OCI-LY1 (cell line): Measurements from ENCODE around the gene SPRING1.

Experiments used
- H2AFZ ChIP-seq: fragments of 200-600 bp; sonication (generic), shearing (Covaris generic); 2 replicates; pipeline ENCODE4 v1.6.0; 2014; ENCODE audit warnings: antibody characterized with exemption, mild to moderate bottlenecking, low read length
- H3F3A ChIP-seq: fragments of 200-600 bp; sonication (generic), shearing (Covaris generic); 2 replicates; pipeline ENCODE4 v1.6.0; 2014; ENCODE audit warnings: mild to moderate bottlenecking, antibody characterized with exemption, low read length, moderate library complexity; ENCODE audit not compliant: insufficient read depth
- H3K27ac ChIP-seq: fragments of 200-600 bp; sonication (generic); 2 replicates; pipeline ENCODE4 v1.5.1; 2014; ENCODE audit warnings: low read length, mixed run types, mild to moderate bottlenecking, low read depth; ENCODE audit not compliant: poor library complexity, severe bottlenecking
- H3K27me3 ChIP-seq: fragments of 200-600 bp; sonication (generic); 2 replicates; pipeline ENCODE4 v1.6.0; 2014; ENCODE audit warnings: antibody characterized with exemption, mild to moderate bottlenecking, low read length, moderate library complexity; ENCODE audit not compliant: insufficient read depth
- H3K36me3 ChIP-seq: fragments of 200-600 bp; sonication (generic); 2 replicates; pipeline ENCODE4 v1.6.1; 2014; ENCODE audit warnings: mild to moderate bottlenecking, antibody characterized with exemption, low read length, moderate library complexity, mixed read lengths; ENCODE audit not compliant: insufficient read depth
- H3K4me1 ChIP-seq: fragments of 200-600 bp; sonication (generic); 2 replicates; pipeline ENCODE4 v1.5.1; 2014; ENCODE audit warnings: mild to moderate bottlenecking, low read length, moderate library complexity; ENCODE audit not compliant: insufficient read depth, severe bottlenecking
- H3K4me2 ChIP-seq: fragments of 200-600 bp; sonication (generic), shearing (Covaris generic); 2 replicates; pipeline ENCODE4 v1.6.1; 2014; ENCODE audit warnings: low read length
- H3K4me3 ChIP-seq: fragments of 200-600 bp; sonication (generic); 2 replicates; pipeline ENCODE4 v1.5.1; 2014; ENCODE audit warnings: low read length, low read depth, mild to moderate bottlenecking, mixed read lengths; ENCODE audit not compliant: poor library complexity, severe bottlenecking
- H3K79me2 ChIP-seq: fragments of 200-600 bp; shearing (Covaris generic); 2 replicates; pipeline ENCODE4 v1.6.1; 2016; ENCODE audit warnings: mixed run types, low read length, mixed read lengths; ENCODE audit not compliant: insufficient read depth
- H3K9ac ChIP-seq: fragments of 200-600 bp; sonication (generic), shearing (Covaris generic); 2 replicates; pipeline ENCODE4 v1.6.1; 2014; ENCODE audit warnings: mild to moderate bottlenecking, low read length, mixed read lengths
- H3K9me2 ChIP-seq: fragments of 200-600 bp; sonication (generic), shearing (Covaris generic); 2 replicates; pipeline ENCODE4 v1.6.1; 2014; ENCODE audit warnings: low read depth, mild to moderate bottlenecking, low read length, mixed read lengths
- H3K9me3 ChIP-seq: fragments of 200-600 bp; shearing (Covaris generic); 2 replicates; pipeline ENCODE4 v1.6.1; 2014; ENCODE audit warnings: low read length, mixed read lengths
- H4K20me1 ChIP-seq: fragments of 200-600 bp; sonication (generic), shearing (Covaris generic); 2 replicates; pipeline ENCODE4 v1.6.0; 2016; ENCODE audit warnings: mild to moderate bottlenecking, low read length; ENCODE audit not compliant: insufficient read depth
- CTCF ChIP-seq: fragments of 200-600 bp; sonication (generic), shearing (Covaris generic); IDR thresholded peaks from 2 replicates; pipeline ENCODE4 v1.5.1; 2017; ENCODE audit warnings: mild to moderate bottlenecking, antibody characterized with exemption, low read length, moderate library complexity, mixed read lengths
- EZH2 ChIP-seq: fragments of 200-600 bp; sonication (generic), shearing (Covaris generic); IDR thresholded peaks from 2 replicates; pipeline ENCODE4 v1.8.0; 2017; ENCODE audit warnings: borderline replicate concordance, mixed run types, mild to moderate bottlenecking, antibody characterized with exemption, low read length, moderate library complexity, mixed read lengths

The SPRING1 gene

GRCh38 chr12:116735084-116735483 lies 2.8 kb downstream of the SPRING1 start:
- no peak overlapping the region for H3K4me3 ChIP-seq
- peak overlapping the region; percentile 93; the same call in 1 of the 2 replicates for H3K4me2 ChIP-seq
- H3K27me3 ChIP-seq, result no peaks in the 10 kb centered on the region
- no peaks in the 10 kb centered on the region for H3K9me2 ChIP-seq
- peaks cover 63% of the 10 kb centered on the region for H3K36me3 ChIP-seq
- peaks cover 72% of the 10 kb centered on the region for H3K79me2 ChIP-seq
- TF ChIP-seq CTCF (no peak), EZH2 (no peak)
- H3F3A ChIP-seq, result no peaks in the 10 kb centered on the region
- no peaks in the 10 kb centered on the region for H4K20me1 ChIP-seq
- H3K9ac ChIP-seq, result no peak overlapping the region; the same call in 1 of the 2 replicates
- no peak overlapping the region for H2AFZ ChIP-seq
- peaks cover 59% of the 10 kb centered on the region for H3K4me1 ChIP-seq
- no peak overlapping the region for H3K27ac ChIP-seq
- no peaks in the 10 kb centered on the region for H3K9me3 ChIP-seq

DNA sequence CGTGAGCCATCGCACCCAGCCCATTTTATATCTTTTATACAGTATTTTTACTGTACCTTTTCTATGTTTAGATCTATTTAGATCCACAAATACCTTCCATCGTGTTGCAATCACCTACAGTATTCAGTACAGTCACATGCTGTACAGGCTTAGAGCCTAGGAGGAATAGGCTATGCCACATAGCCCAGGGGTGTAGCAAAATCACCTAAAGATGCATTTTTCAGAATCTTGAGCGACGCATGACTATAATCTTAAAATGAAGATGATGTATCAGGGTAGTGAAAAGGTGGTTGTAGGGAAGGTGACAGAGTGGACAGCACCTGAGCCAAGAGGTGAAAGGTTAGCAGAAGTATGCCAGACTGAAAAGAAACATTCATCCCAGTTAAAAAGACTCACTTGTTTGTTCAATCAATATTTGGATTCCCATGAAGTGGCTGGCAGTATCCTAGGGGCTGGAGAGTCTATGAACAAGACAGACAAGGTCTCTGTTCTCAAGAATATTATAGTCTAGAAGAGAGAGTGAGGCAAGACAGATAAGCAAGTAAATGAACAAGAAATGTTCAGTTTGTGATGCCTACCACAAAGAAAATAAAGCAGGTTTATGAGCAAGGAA lies 3.6 kb downstream of the SPRING1 start:
- no peaks in the 10 kb centered on the region for H3K27me3 ChIP-seq
- H3K9me2 ChIP-seq, result no peaks in the 10 kb centered on the region
- H3F3A ChIP-seq, result no peaks in the 10 kb centered on the region
- H2AFZ ChIP-seq, result no peak overlapping the region
- no peak for TF ChIP-seq EZH2
- TF ChIP-seq CTCF, result no peak
- peaks cover 76% of the 10 kb centered on the region for H3K79me2 ChIP-seq
- H3K9ac ChIP-seq, result no peak overlapping the region
- no peaks in the 10 kb centered on the region for H3K9me3 ChIP-seq
- H3K4me2 ChIP-seq, result peak overlapping the region; percentile 93; the same call in 1 of the 2 replicates
- H3K36me3 ChIP-seq, result peaks cover 66% of the 10 kb centered on the region
- peaks cover 58% of the 10 kb centered on the region for H3K4me1 ChIP-seq
- no peak overlapping the region for H3K4me3 ChIP-seq
- no peaks in the 10 kb centered on the region for H4K20me1 ChIP-seq
- no peak overlapping the region for H3K27ac ChIP-seq

DNA sequence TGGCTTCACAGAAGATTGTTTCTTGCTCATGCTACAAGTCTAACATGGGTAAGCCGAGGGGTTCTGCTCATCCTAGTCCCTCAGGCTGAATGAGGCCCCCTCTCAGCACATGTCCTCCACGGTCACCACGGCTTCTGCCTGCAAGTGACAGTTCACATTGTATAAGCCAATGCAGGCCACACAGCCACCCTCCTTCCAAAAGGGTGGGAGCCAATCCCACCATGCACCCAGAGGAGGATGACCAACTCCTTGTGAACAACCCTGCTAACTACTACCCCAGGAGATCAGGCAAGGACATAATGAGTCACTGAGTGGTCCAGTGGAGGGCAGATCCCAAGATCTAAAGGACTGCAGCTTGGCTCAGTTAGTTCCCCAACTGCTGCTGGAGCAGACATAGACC lies 6.1 kb downstream of the SPRING1 start:
- Histone ChIP-seq H3K36me3 (peaks cover 71% of the 10 kb centered on the region), H2AFZ (no peak overlapping the region), H3K4me1 (peaks cover 75% of the 10 kb centered on the region), H3K4me2 (no peak overlapping the region), H3K4me3 (no peak overlapping the region), H3K27ac (peak overlapping the region; percentile 5), H3K9me2 (no peaks in the 10 kb centered on the region), H3K27me3 (no peaks in the 10 kb centered on the region), H4K20me1 (no peaks in the 10 kb centered on the region), H3K79me2 (peaks cover 93% of the 10 kb centered on the region), H3K9me3 (no peaks in the 10 kb centered on the region), H3F3A (no peaks in the 10 kb centered on the region), H3K9ac (no peak overlapping the region)
- TF ChIP-seq CTCF (no peak), EZH2 (no peak)
